Ecto neural progenitor cell (in vitro differentiated cells): ENCODE data around the gene KIF26A.
A peak's percentile ranks its signal among the peaks of the same experiment; 100 is the strongest.
"Not testable (repeated sequence)": the region's sequence is repeated elsewhere in the genome, so short reads cannot be mapped to it uniquely, and the experiment has no call there.

Experiments
- DNase-seq: peaks from one replicate; pipeline ENCODE4 v3.0.0-alpha.2; 2018; ENCODE audit warnings: low spot score

The KIF26A gene

DNA sequence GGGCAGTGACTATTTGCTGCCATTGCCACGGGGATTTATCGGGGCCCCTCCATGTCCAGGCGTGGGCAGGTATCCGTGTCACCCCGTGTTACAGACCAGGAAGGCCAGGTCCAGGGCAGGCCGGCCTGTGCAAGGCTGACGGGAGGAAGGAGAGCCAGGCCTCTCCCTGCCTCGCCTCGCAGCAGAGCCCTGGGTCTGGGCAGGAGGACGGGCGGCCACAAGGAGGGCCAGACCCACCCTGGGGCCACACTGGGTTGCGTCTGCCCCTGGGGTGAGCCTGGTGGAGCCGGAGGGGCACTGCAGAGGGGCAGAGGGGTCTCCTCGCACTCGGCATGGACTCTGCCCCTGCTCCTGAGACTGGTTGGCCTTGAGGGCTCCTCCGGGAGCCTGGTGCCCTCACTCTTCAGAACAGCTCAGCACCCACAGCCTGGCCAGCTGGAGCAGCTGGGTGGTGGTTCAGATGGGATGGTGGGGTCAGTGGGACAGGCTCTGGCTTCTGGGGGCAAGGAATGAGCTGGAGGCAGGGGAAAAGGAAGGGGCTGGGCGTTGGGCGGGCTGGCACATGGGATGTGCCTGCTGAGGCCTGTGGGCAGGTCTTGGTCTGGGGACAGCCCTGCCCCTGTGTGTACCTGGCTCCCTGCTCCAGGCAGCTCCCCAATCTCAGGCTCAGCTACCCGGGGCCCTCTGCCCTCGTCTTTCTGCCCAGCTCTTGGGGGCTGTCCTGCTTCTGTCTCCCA lies 53.9 kb downstream of the KIF26A start:
- no peak for DNase-seq

DNA sequence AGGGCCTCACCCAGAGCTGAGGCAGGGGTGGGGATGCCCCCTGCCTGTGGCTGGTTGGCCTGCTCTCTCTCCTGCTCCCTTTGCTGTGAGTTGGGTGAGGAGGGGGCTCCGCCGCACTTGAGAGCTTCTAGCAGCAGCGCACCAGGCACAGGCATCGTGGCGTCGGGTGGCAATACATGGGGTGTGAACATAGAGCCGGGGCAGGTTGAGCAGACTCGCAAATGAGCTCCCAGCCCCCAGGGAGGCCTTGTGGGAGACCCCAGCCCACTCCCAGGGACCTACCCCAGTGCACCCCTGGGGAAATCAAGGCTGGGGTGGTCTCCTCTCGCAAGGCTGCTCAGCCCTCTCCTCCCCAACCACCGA lies 54.5 kb downstream of the KIF26A start:
- no peak for DNase-seq

DNA sequence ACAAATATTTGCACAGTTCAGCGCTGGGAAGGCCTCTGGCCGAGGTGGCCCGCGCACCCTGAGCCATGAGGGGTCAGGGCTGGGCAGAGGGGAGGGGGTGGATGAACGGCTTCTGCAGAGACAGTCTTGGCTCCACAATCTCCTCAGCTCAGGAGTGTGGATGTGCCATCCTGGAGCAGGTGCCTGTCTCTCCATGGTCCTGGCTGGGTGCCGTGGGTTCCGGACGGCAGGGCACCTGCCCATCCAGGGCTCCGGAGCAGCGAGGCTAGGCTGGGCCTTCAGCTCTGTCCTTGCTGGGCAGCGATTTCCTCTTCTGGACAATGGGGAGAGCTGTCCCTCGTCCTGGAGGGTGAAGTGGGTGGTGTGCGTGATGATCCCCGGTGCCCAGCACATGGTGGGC lies 55.6 kb downstream of the KIF26A start:
- DNase-seq = no peak

DNA sequence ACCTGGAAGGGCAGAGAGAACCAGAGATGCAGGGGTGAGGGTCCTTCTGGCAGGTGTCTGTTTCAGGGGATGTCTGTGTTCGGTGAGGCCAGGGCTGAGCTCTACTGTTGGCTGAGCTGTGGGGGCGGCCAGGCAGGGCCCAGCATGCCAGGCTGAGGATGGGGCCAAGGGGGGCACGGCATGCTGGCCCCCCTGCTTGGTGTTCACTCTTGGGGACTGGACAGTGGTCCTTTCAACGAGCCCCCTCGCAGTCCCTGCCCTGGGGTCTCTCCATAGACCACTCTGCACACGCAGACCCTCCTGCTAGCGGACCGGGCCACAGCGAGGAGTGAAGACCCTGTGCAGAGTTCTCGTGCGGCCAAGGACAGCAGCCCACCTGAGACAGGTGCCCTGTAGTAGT lies 56.3 kb downstream of the KIF26A start:
- DNase-seq = no peak

DNA sequence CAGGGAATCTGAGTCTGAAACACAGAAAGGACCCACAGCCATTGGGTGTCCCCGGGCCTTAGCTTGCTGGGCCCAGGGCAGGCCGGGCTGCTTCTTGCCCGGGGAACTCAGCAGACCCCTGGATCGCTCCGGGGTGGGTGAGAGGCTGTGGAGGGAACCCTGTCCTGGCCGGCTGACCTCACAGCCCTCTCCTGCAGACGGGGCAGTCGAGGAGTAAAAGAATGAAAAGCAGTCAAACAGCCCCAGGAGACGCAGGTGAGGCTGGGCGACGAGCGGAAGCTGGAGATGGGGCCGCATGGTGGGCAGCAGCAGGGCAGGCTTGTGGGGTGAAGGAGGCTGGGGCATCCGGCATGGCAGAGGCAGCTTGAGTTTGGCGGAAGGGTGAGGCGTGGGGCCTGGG lies 57.0 kb downstream of the KIF26A start:
- no peak for DNase-seq

DNA sequence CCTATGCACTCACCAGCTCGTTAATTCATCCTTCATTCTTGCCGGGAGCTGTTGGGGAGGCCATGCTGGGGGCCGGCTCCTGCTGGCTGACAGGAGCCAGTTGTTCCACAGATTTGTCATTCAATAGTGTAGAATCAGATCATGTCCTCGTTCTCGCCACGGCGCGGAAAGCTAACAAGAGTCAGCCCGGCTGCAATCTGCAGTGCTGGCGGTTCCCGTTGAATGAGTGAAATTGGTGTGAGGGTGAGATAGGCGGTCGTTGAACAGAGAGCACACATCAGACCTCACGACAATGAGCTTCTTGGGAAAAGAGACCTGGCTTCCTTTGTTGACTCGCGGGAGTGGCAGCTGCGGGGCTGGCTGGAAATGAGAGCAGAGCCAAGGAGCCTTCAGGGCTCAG lies 57.5 kb downstream of the KIF26A start:
- no peak for DNase-seq

DNA sequence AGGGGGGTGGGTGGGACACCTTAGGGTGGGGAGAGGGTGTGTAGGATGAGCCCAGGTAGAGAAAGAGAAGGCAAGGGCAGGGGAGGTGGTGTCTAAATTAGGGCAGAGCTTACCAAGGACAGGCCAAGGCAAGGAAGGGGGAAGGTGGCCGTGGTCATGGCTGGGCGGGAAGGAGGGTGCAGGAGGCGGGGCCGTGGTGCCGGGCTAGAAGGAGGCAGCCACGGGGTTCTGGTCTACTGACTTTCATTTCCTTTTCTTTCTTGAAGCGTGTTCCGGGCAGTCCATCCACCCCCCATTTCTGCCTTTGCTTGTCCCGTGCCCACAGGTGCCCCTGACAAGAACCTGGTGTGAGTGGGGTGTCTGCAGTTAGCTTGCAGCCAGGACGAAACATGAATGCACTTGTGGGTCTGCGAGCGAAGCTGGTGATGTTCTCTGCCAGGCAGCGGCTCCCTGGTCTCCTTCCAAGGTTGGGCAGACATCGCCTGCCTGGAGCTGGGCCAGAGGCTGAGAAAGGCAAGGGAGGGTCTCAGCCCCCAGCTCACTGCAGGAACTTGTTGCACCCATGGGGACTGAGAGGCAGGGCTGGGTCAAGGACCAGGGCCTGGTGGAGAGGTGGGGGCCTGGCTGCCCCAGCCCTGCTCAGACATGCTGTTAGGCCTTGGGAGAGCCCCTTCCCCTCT lies 58.2 kb downstream of the KIF26A start:
- no peak for DNase-seq

DNA sequence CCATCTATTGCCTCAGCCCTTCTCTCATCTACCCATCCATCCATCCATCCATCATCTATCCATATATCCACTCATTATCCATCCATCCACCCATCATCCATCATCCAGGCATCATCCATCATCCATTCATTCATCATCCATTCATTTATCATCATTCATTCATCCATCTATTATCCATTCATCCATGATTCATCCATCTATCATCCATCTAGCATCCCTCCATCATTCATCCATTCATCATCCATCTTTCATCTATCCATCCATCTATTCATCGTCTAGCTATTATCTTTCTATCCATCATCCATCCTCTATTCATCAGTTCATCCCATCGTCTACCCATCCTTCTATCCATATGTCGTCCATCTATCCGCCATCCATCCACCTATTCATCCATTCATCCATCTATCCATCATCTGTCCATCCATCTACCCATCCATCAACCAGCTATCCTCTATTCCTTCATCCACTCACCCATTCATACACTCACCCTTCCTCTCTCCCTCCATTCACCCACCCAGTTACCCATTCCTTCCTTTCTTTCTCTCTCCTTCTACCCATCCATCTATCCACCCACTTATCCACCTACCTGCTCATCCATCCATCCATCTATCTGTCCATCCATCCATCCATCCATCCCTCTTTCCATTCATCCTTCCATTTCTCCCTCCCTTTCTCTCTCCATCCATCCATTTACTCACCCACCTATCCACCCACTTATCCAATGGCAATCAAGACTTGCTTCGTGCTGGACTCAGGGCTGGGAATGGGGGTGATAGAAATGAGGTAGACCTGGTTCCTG lies 59.3 kb downstream of the KIF26A start:
- DNase-seq = no peak

DNA sequence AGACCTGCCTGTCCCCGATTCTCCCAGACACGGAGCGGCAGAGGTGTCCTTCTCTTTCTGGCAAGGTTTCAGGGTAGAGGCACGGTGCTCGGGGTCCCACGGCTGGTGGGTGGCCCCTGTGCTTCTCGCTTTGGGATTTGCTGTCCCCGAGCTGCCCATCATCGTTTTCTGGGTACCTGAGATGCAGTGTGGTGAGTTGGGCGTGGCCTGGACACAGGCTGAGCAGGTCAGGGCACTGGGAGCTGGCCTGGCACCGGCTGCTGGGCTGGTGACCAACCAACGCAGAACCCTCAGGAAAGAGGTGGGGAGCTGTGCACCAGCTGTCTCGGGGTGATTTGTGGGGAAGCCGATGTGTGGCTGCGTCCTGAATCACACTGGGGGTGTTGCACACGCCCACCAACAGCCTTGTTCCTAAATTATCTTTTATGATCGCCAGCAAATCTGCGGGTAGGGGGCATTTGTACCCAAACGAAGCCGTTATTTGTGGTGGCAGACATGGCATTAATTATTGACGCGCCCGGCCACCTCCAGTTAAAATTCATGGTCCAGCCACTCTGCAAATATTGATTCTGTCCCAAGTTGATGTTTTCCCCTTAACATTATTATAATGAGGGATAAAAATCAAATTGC lies 61.0 kb downstream of the KIF26A start:
- DNase-seq = no peak

DNA sequence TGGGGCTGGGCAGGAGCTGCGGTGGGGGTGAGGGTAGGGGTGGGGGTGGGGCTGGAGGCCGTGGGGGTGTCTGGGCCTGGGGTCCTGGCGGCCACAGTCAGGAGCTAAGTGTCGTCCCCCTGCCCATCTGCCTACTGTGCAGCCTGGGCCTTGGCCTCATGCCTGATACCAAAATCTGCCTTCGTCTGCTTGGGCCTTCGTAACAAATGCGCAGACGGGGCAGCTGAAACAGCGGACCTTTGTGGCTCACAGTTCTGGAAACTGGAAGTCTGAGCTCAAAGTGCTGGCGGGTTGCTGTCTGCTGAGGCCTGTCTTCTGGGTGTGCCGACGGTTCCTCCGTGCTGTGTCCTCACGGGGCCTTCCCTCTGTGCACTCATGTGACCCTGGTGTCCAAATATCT lies 61.7 kb downstream of the KIF26A start:
- DNase-seq = no peak

DNA sequence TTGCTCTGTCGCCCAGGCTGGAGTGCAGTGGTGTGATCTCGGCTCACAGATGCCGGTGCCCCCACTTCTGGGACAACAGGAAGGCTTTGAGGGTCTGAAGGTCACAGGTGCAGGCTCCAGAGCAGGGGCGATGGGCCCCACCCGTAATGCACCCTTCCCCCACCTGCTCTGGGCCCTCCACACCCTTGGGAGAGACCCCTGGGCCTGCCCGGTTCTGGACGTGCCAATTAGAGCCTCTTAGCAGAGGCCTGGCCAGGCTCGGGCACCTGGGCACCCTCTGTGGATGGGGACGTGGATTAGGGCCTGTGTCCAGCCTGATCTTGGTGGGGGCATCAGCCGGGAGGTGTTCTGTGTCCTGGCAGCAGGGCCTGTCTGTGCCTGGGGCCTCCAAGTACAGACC lies 62.2 kb downstream of the KIF26A start:
- no peak for DNase-seq

DNA sequence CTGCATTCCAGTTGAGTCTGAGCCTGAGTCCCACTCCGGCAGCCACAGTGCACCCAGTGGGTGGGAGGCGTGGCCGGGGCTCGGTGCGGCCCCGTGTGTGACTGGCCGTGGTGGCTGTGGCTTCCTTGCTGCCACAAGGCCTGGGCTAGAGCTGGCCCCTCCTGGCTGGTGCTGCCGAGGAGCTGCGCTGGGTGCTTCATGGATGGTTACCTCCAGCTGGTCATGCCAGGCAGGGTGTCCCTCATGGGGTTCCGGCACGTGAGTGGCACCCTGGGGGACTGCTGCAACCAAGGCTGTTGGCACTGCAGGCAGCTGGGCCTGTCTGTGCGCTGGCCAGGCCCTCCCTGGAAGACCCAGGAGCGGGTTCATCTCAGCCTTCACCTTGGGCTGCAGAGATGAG lies 62.7 kb downstream of the KIF26A start:
- no peak for DNase-seq

DNA sequence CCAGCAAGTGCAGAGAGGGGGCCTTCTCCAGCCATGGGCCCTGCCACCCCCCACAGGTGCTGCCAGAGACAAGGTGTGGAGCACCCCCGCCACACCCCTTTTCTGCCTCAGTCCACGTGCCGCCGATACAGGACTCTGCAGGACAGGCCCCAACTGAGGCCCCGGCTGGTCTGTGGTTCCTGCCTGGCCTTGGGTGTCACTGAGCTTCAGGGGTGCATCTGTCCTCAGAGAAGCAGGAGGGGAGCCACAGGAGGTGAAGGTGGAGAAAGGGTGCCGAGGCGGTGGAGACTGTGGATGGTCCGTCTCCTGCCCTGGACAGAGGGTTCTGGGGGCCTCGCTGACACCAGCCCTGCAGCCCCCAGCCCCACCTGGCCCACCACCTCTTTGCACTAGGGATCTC lies 63.1 kb downstream of the KIF26A start:
- DNase-seq = no peak

DNA sequence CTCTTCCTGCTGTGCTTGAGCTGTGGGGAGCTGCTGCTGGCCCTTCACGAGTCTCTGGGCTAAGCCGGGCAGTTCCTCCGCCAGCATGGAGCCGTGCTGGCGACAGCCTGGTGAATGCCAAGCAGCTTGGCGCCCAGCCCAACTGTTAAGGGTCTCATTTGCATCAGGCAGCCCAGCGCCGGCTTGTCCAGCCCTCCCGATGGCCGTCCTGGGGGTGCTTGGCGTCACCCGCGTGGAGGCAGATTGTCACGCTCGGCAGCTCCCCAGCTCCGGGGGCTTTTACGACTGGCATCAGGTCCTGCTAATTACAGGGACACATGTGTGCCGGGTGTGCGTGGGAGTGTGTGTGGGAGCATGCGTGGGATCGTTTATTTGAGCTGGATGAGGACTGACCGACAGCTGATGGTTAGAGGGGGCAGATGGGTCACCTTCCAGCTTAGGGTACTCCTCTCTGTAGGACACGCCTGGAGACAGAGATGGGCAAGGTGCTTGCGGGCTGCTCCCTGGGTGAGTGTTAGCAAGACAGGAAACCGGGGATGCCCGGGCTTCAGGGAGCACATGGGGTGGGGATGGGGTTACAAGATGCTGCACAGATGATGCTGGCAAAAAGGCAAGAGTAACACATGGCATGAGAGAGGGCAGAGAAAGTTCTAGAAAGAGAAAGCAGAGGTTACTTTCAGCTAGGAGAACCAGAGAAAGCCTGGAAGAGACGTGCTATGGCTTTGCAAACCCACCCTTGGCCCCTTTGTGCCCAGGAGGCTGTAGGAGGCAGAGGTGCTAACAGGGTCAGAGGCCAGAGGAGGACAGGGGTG lies 64.1 kb downstream of the KIF26A start:
- no peak for DNase-seq

DNA sequence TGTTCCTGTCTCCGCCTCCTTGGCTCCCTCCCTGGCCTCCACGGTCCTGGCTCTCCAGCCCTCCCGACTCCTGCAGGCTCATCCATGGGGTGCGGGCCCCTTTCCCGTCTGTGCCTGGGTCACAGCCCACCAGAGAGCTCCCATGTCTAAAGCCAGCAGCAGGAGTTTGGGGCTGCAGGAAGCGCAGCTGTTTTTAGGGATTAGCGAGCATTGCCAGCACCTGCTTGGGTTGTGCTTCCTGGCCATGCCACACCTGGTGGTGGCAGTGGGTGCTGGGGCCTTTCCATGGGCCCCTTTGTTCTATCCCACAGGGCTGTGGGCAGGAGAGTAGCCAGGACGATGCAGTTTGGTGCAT lies 64.7 kb downstream of the KIF26A start:
- DNase-seq = no peak

DNA sequence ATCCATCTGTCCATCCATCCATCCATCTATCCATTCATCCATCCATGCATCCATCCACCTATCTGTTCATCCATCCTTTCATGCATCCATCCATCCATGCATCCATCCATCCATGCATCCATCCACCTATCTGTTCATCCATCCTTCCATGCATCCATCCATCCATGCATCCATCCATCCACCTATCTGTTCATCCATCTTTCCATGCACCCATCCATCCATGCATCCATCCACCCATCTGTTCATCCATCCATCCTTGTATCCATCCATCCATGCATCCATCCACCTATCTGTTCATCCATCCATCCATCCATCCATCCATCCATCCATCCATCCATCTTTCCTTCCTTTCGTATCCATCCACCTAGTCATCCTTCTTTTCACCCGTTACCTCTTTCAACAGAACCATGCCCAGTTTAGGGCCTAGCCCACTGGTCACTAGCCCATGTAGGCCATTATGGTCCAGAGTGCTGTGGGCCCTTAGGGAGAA lies 66.3 kb downstream of the KIF26A start:
- DNase-seq = no peak

DNA sequence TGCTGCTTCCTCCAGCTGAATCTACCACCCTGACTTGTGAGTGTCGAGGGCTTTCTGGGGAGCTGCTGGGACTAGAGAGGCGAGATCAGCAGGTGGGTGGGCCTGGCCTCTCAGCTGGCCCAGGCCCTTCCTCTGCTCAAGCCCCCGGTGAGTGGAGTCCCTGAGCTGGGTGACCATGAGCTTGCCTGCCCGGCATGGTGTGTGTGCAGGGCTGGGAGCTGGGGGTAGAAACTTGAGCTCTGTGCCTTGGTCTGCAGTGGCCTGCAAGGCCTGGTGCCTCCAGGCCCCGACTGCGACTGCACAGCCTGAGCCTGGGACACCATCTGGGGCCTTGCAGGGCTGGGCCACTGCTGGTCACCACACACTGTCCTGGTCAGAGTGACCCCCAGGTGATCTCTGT lies 67.4 kb downstream of the KIF26A start:
- DNase-seq = no peak

DNA sequence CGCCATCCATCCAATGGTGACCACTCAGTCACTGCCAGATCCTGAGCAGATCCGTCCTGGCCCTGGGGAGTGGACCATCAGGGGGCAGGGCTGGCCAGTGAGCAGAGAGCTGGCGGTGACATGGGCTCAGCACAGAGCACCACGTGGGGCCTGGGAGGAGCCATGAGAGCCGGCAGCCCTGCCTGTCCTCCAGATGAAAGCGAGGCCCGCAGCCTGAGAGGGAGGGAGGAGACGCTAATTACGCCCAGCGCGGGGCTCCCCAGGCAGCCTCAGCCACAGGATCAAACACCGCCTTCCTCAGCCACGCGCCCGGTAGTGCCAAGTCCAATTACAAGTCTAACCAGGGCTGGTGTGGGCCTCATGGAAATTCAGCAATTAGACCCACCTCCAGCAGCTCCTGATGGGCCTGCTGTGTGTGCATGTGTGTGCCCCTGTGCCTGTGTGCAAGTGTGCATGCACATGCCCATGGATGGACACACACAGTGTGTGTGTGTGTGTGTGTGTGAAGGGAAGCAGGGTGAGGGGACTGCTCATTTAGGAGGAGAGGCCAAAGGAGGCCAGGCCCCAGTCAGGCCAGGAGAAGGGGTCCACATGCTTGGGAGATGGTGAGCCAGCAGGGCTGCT lies 68.0 kb downstream of the KIF26A start:
- peak; percentile 77 for DNase-seq

DNA sequence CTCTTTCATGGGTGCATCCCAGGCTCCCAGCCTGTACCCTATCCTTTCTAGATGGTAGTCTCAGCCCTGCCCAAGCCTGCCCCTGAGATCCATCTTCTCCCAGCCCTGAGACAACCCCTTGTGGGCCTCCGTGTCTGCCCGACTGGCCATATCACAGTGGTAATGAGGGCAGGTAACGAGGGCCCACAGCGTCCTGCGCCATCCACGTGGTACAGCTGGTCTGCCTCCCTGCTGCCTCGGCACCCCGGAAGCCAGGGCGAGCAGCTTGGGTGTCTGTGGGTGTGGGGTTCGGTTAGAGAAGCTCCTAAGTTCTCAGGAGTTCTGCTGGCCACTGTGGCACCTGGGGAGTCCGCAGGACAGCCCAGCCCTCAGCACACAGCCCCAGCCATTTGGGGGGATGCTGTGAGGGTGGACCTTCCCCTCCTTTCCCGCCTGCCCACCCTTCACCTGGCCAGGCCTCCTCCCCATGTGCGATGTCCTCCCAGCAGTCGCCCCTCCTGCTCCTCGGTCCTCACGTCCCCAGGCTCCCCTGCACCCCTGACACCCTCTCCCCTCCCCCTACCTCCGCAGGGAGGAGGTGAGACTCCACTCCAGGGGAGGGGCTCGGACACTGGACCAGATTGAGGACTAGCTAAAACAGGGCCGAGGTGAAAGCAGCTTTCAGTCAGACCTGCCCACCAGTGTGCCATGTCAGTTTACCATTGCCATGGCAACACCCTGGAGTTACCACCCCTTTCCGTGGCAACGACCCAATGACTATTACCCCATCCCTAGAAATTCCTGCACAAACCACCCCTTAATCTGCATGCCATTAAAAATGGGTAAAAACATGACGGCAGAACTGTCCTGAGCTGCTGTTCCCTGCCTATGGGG lies 69.0 kb downstream of the KIF26A start:
- no peak for DNase-seq

DNA sequence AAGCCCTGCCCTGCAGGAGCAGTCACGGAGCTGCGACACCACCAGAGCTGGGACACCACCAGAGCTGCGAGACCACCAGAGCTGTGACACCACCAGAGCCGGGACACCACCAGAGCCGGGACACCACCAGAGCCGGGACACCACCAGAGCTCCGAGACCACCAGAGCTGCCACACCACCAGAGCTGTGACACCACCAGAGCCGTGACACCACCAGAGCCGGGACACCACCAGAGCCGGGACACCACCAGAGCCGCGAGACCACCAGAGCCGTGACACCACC lies 69.6 kb downstream of the KIF26A start:
- DNase-seq = not testable (repeated sequence)

DNA sequence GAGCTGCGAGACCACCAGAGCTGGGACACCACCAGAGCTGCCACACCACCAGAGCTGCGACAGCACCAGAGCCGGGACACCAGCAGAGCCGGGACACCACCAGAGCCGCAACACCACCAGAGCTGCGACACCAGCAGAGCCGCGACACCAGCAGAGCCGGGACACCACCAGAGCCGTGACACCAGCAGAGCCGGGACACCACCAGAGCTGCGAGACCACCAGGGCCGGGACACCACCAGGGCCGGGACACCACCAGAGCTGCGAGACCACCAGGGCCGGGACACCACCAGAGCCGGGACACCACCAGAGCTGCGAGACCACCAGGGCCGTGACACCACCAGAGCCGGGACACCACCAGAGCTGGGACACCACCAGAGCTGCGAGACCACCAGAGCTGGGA lies 69.9 kb downstream of the KIF26A start:
- not testable (repeated sequence) for DNase-seq
